ENCODE results near the gene CD55.

- TF ChIP-seq CTCF (IDR thresholded peaks at IDR 0.05 in 4 of 5, conservative IDR thresholded peaks at IDR 0.05 in 1 of 5) = no peak
- no peak for TF ChIP-seq POLR2A (IDR thresholded peaks at IDR 0.05)
Measured at GRCh38 chr1:207286786-207287468, 34.6 kb upstream of the CD55 start.

Data from gastrocnemius medialis (tissue), 4 donors.